OCI-LY1 (cell line): ENCODE data around the gene BRS3.

ENCODE experiments used
- H2AFZ ChIP-seq: fragments of 200-600 bp; sonication (generic), shearing (Covaris generic); 2 replicates; pipeline ENCODE4 v1.6.0; 2014; ENCODE audit warnings: antibody characterized with exemption, mild to moderate bottlenecking, low read length
- H3F3A ChIP-seq: fragments of 200-600 bp; sonication (generic), shearing (Covaris generic); 2 replicates; pipeline ENCODE4 v1.6.0; 2014; ENCODE audit warnings: mild to moderate bottlenecking, antibody characterized with exemption, low read length, moderate library complexity; ENCODE audit not compliant: insufficient read depth
- H3K27ac ChIP-seq: fragments of 200-600 bp; sonication (generic); 2 replicates; pipeline ENCODE4 v1.5.1; 2014; ENCODE audit warnings: low read length, mixed run types, mild to moderate bottlenecking, low read depth; ENCODE audit not compliant: poor library complexity, severe bottlenecking
- H3K27me3 ChIP-seq: fragments of 200-600 bp; sonication (generic); 2 replicates; pipeline ENCODE4 v1.6.0; 2014; ENCODE audit warnings: antibody characterized with exemption, mild to moderate bottlenecking, low read length, moderate library complexity; ENCODE audit not compliant: insufficient read depth
- H3K36me3 ChIP-seq: fragments of 200-600 bp; sonication (generic); 2 replicates; pipeline ENCODE4 v1.6.1; 2014; ENCODE audit warnings: mild to moderate bottlenecking, antibody characterized with exemption, low read length, moderate library complexity, mixed read lengths; ENCODE audit not compliant: insufficient read depth
- H3K4me1 ChIP-seq: fragments of 200-600 bp; sonication (generic); 2 replicates; pipeline ENCODE4 v1.5.1; 2014; ENCODE audit warnings: mild to moderate bottlenecking, low read length, moderate library complexity; ENCODE audit not compliant: insufficient read depth, severe bottlenecking
- H3K4me2 ChIP-seq: fragments of 200-600 bp; sonication (generic), shearing (Covaris generic); 2 replicates; pipeline ENCODE4 v1.6.1; 2014; ENCODE audit warnings: low read length
- H3K4me3 ChIP-seq: fragments of 200-600 bp; sonication (generic); 2 replicates; pipeline ENCODE4 v1.5.1; 2014; ENCODE audit warnings: low read length, low read depth, mild to moderate bottlenecking, mixed read lengths; ENCODE audit not compliant: poor library complexity, severe bottlenecking
- H3K79me2 ChIP-seq: fragments of 200-600 bp; shearing (Covaris generic); 2 replicates; pipeline ENCODE4 v1.6.1; 2016; ENCODE audit warnings: mixed run types, low read length, mixed read lengths; ENCODE audit not compliant: insufficient read depth
- H3K9ac ChIP-seq: fragments of 200-600 bp; sonication (generic), shearing (Covaris generic); 2 replicates; pipeline ENCODE4 v1.6.1; 2014; ENCODE audit warnings: mild to moderate bottlenecking, low read length, mixed read lengths
- H3K9me2 ChIP-seq: fragments of 200-600 bp; sonication (generic), shearing (Covaris generic); 2 replicates; pipeline ENCODE4 v1.6.1; 2014; ENCODE audit warnings: low read depth, mild to moderate bottlenecking, low read length, mixed read lengths
- H3K9me3 ChIP-seq: fragments of 200-600 bp; shearing (Covaris generic); 2 replicates; pipeline ENCODE4 v1.6.1; 2014; ENCODE audit warnings: low read length, mixed read lengths
- H4K20me1 ChIP-seq: fragments of 200-600 bp; sonication (generic), shearing (Covaris generic); 2 replicates; pipeline ENCODE4 v1.6.0; 2016; ENCODE audit warnings: mild to moderate bottlenecking, low read length; ENCODE audit not compliant: insufficient read depth
- CTCF ChIP-seq: fragments of 200-600 bp; sonication (generic), shearing (Covaris generic); IDR thresholded peaks from 2 replicates; pipeline ENCODE4 v1.5.1; 2017; ENCODE audit warnings: mild to moderate bottlenecking, antibody characterized with exemption, low read length, moderate library complexity, mixed read lengths
- EZH2 ChIP-seq: fragments of 200-600 bp; sonication (generic), shearing (Covaris generic); IDR thresholded peaks from 2 replicates; pipeline ENCODE4 v1.8.0; 2017; ENCODE audit warnings: borderline replicate concordance, mixed run types, mild to moderate bottlenecking, antibody characterized with exemption, low read length, moderate library complexity, mixed read lengths

The BRS3 gene

DNA sequence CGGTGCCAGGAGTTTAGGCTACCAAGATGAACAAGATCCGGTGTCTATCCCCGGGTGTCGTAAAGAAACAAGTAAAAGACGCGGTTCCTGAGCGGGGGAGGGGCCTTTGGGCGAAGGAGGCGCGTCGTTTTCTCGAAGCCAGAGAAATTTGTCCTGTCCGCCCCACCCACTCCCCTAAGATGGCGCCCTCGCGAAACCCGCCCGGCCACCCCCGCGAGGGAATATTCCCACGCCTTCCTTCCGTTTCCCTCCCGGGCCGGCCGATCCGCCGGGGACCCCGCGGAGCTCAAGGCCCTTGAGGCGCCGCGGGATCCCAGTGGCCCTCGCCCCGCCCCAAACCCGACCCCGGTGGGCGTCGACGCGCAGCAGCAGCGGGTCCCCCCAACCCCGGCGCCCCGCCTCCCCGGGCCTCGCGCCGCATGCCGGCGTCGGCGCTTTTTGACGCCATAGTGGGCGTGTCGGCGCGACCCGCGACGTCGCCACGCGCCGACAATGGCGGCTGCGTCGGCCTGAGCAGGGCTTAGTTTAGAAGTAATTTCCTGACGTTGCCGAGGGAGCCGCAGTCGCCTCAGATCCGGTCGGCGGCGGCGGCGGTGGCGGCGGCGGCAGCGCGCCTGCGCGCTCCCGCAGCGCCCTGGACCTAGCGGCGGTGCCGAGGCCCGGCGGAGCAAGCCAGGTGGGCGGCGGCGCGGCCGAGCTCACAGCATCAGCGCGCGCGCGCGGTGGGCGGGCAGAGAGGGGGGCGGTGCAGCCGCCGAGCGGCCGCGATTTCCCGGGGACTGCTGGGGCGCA, 9.2 kb downstream of the BRS3 start:
- Histone ChIP-seq H3K27me3 (no peaks in the 10 kb centered on the region), H3K9ac (peak overlapping the region; percentile 95), H3K4me1 (peaks cover 24% of the 10 kb centered on the region), H3K9me2 (no peaks in the 10 kb centered on the region), H3K79me2 (peaks cover 12% of the 10 kb centered on the region), H3F3A (no peaks in the 10 kb centered on the region), H4K20me1 (no peaks in the 10 kb centered on the region), H3K4me3 (peak overlapping the region; percentile 94), H3K36me3 (peaks cover 16% of the 10 kb centered on the region), H3K4me2 (peak overlapping the region; percentile 87), H3K27ac (peak overlapping the region; percentile 80), H2AFZ (0 out of 2 replicates have a peak overlapping the region, but pooled peaks have one; percentile 85), H3K9me3 (no peaks in the 10 kb centered on the region)
- TF ChIP-seq CTCF = no peak
- TF ChIP-seq EZH2 = no peak

DNA sequence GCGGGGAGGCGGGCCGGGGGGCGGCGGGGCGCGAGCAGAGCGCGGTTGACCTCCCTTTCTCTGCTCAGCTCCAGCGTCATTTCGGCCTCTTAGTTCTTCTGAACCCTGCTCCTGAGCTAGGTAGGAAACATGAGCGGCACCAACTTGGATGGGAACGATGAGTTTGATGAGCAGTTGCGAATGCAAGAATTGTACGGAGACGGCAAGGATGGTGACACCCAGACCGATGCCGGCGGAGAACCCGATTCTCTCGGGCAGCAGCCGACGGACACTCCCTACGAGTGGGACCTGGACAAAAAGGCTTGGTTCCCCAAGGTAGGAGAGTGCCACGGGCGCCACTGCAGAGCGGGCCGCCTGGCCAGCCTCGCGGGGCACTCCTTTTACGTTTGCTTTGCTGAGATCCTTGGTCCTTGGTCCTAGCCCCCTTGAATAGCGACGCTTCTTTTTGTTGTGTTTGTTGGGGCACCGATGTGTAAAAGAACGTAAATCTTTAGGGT, 9.9 kb downstream of the BRS3 start, which contains the start of gene HTATSF1:
TSS of gene HTATSF1 (plus strand) at position 37 of the 497 bp plus-strand sequence. CDS start at position 130, 93 bp downstream.
- H3K4me1 ChIP-seq = peaks cover 24% of the 10 kb centered on the region
- no peaks in the 10 kb centered on the region for H3K27me3 ChIP-seq
- peak within 1 kb of the TSS; percentile 87 for H3K4me2 ChIP-seq
- H3K27ac ChIP-seq = peak within 1 kb of the TSS; percentile 80
- TF ChIP-seq CTCF (no peak), EZH2 (no peak)
- H3K9ac ChIP-seq = peak within 1 kb of the TSS; percentile 95
- H3F3A ChIP-seq = no peaks in the 10 kb centered on the region
- H3K4me3 ChIP-seq = peak within 1 kb of the TSS; percentile 94
- 0 out of 2 replicates have a peak within 1 kb of the TSS, but pooled peaks have one; percentile 85 for H2AFZ ChIP-seq
- H3K79me2 ChIP-seq = peaks cover 12% of the 10 kb centered on the region
- no peaks in the 10 kb centered on the region for H4K20me1 ChIP-seq
- H3K9me2 ChIP-seq = no peaks in the 10 kb centered on the region
- no peaks in the 10 kb centered on the region for H3K9me3 ChIP-seq
- peaks cover 16% of the 10 kb centered on the region for H3K36me3 ChIP-seq

GRCh38 chrX:136519069-136519468, 31.3 kb downstream of the BRS3 start:
- Histone ChIP-seq H3K36me3 (no peaks in the 10 kb centered on the region), H3F3A (no peaks in the 10 kb centered on the region), H4K20me1 (no peaks in the 10 kb centered on the region), H3K79me2 (no peaks in the 10 kb centered on the region), H3K9me3 (no peaks in the 10 kb centered on the region), H3K9me2 (no peaks in the 10 kb centered on the region), H3K27me3 (no peaks in the 10 kb centered on the region), H3K4me1 (no peaks in the 10 kb centered on the region), H3K27ac (no peak overlapping the region), H2AFZ (no peak overlapping the region), H3K4me2 (no peak overlapping the region), H3K9ac (no peak overlapping the region), H3K4me3 (no peak overlapping the region)
- no peak for TF ChIP-seq EZH2
- TF ChIP-seq CTCF = no peak
